ENCODE measurements around the gene HES6. TPM values are rescaled to one million over a fixed set of nuclear protein-coding genes. Genes with fewer than 3 reads are reported as not detected.
"Not testable (repeated sequence)": the region's sequence is repeated elsewhere in the genome, so short reads cannot be mapped to it uniquely, and the experiment has no call there.

The HES6 gene
- total and polyA plus RNA-seq, 9 donors, result 0.33 to 12.4 (median 2.0) TPM

GRCh38 chr2:238274152-238274865 is 34.5 kb upstream of the HES6 start:
- intact Hi-C loops (cut with DNase I), result no loop called here
- Histone ChIP-seq H3K36me3 (no peaks in the 10 kb centered on the region), H3K27me3 (no peaks in the 10 kb centered on the region), H3K4me3 (no peak overlapping the region), H3K9me3 (no peaks in the 10 kb centered on the region), H3K4me1 (ENCODE audit: insufficient read depth) (no peaks in the 10 kb centered on the region), H3K27ac (no peak overlapping the region)
- no peak for DNase-seq
- WGBS, 3 donors, result 91 to 93% (median 92%) methylated on average over 20 of the region's 20 CpGs
- no peak for TF ChIP-seq CTCF (IDR thresholded peaks at IDR 0.05)
- no peak for TF ChIP-seq EP300 (IDR thresholded peaks at IDR 0.05)
- TF ChIP-seq POLR2A (IDR thresholded peaks at IDR 0.05), result no peak

GRCh38 chr2:238273433-238273832 is 33.6 kb upstream of the HES6 start:
- H3K4me1 ChIP-seq (ENCODE audit: insufficient read depth); H3K9me3 ChIP-seq; DNase-seq; H3K4me3 ChIP-seq; H3K27me3 ChIP-seq; H3K36me3 ChIP-seq; H3K27ac ChIP-seq; intact Hi-C loops (cut with DNase I): not testable (repeated sequence)
- WGBS, 3 donors, result 94 to 96% (median 94%) methylated on average over 10 of the region's 10 CpGs

DNA sequence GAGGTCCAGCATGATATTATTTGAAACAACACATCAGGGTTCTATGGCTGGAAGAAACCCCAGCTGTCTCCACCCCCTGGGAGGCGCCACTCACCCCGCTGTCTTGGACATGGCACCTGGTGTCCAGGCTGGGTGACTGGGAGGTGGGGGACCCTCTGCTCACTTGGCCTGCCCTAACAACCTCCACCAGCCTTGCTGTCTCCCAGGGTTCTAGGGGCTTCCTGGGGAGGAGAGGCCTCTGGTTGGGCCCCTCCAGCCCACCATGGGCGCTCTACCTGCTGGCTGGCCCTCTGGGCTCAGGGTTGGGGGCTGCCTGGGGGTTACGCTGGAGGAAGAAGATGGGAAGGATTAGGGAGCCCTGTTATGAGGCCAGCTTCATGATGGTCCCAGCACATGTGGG is 32.3 kb upstream of the HES6 start:
- H3K4me3 ChIP-seq, result no peak overlapping the region
- WGBS, 3 donors, result 95 to 96% (median 96%) methylated on average over 4 of the region's 4 CpGs
- no peaks in the 10 kb centered on the region for H3K4me1 ChIP-seq (ENCODE audit: insufficient read depth)
- no peak for DNase-seq
- H3K9me3 ChIP-seq, result no peaks in the 10 kb centered on the region
- H3K27ac ChIP-seq, result no peak overlapping the region
- H3K27me3 ChIP-seq, result no peaks in the 10 kb centered on the region
- TF ChIP-seq CTCF (IDR thresholded peaks at IDR 0.05) (no peak), EP300 (IDR thresholded peaks at IDR 0.05) (no peak), POLR2A (IDR thresholded peaks at IDR 0.05) (no peak)
- intact Hi-C loops (cut with DNase I), result no loop called here
- H3K36me3 ChIP-seq, result no peaks in the 10 kb centered on the region

DNA sequence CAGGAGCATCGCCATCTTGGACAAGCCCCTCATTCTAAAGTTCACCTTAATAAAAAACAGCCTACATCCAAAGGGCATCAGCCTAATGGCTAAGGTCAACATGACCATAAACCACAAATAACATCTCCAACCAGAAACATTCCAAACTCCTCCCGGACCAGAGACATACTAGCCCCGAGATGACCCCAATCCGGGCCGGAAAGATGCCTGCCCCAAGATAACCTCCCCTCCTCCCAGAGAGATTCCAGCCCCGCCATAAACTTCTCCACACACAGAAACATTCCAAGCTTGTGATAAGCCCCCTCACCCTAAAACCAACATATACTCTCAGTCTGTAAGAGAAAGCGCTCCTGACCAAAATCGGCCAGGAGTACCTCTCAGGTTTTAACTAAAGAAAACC is 31.8 kb upstream of the HES6 start:
- DNase-seq; H3K27ac ChIP-seq; H3K27me3 ChIP-seq; H3K36me3 ChIP-seq; H3K4me3 ChIP-seq; intact Hi-C loops (cut with DNase I); H3K9me3 ChIP-seq; H3K4me1 ChIP-seq (ENCODE audit: insufficient read depth): not testable (repeated sequence)
- 38 to 50% (median 48%) methylated on average over 8 of the region's 8 CpGs for WGBS, 3 donors

DNA sequence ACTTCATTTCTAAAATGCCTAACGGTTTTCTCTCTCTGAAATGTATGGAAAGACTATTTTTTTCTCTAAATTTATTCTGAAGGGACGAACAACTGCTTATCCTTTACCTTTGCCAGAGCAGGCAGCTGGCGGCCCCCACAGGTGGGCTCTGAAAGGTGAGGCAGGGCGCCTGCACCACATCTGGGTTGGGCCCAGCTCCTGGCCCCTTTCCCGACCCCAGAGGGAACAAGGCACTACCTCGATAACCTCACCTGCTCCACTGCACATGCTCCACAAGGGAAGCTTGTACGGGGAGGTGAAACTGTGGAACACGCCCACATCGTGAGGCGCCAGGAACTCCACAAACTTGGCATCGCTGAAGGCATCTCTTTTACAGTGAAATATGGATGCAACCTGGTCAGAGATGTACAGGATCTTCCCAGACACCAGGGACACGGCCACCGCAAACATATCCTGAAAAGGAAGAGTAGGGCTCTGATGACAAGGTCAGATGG is 31.3 kb upstream of the HES6 start:
- DNase-seq, result no peak
- TF ChIP-seq POLR2A (IDR thresholded peaks at IDR 0.05) (no peak), EP300 (IDR thresholded peaks at IDR 0.05) (no peak), CTCF (IDR thresholded peaks at IDR 0.05) (no peak)
- Histone ChIP-seq H3K9me3 (no peaks in the 10 kb centered on the region), H3K4me3 (no peak overlapping the region), H3K4me1 (ENCODE audit: insufficient read depth) (no peaks in the 10 kb centered on the region), H3K36me3 (no peaks in the 10 kb centered on the region), H3K27me3 (no peaks in the 10 kb centered on the region), H3K27ac (no peak overlapping the region)
- WGBS, 3 donors, result 74 to 79% (median 75%) methylated on average over 13 of the region's 13 CpGs
- intact Hi-C loops (cut with DNase I), result no loop called here
